DND-41 (cell line): Measurements from ENCODE around the gene SPRED1.

Experiments used
- CTCF ChIP-seq: IDR thresholded peaks from 2 replicates; pipeline ENCODE4 v1.5.1; 2012; ENCODE audit warnings: borderline replicate concordance, low read length, moderate library complexity, mild to moderate bottlenecking; ENCODE audit not compliant: poor library complexity, severe bottlenecking; ENCODE audit errors: extremely low read depth
- EZH2 ChIP-seq: IDR thresholded peaks from 3 replicates; pipeline ENCODE4 v1.6.1; 2012; ENCODE audit warnings: borderline replicate concordance, low read depth, mild to moderate bottlenecking, moderate library complexity, low read length, inconsistent platforms; ENCODE audit not compliant: severe bottlenecking

GRCh38 chr15:38300395-38300794 is 47.8 kb downstream of the SPRED1 start:
- no peak for TF ChIP-seq CTCF
- TF ChIP-seq EZH2 = no peak
